ENCODE measurements around the gene ZNF507.
"Not testable (repeated sequence)": the region's sequence is repeated elsewhere in the genome, so short reads cannot be mapped to it uniquely, and the experiment has no call there.

Gene ZNF507

GRCh38 chr19:32372726-32373517 is 27.5 kb downstream of the ZNF507 start:
- no peak for DNase-seq

GRCh38 chr19:32373585-32374295 is 28.3 kb downstream of the ZNF507 start:
- no peak for DNase-seq

- not testable (repeated sequence) for DNase-seq
Measured at GRCh38 chr19:32374362-32374761, 29.0 kb downstream of the ZNF507 start.

- DNase-seq = not testable (repeated sequence)
Measured at GRCh38 chr19:32377088-32377487, 31.7 kb downstream of the ZNF507 start.

DNA sequence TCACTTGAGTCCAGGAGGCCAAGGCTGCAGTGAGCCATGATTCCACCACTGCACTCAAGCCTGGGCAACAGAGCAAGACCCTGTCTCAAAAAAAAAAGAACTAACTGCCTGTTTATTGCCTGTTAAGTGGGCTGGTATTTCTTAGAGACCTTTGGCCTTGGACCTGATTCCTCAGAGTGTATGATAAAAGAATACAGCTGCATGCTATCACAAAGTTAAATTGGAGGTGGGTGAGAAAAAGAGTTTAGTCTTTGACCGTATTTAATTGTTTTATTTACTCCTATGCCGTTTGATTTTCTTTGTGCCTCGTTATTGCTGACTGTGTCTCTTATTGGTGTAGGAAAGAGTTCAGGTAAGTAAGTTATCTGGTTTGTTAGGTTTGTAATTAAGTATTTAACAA is 34.9 kb downstream of the ZNF507 start:
- no peak for DNase-seq

DNA sequence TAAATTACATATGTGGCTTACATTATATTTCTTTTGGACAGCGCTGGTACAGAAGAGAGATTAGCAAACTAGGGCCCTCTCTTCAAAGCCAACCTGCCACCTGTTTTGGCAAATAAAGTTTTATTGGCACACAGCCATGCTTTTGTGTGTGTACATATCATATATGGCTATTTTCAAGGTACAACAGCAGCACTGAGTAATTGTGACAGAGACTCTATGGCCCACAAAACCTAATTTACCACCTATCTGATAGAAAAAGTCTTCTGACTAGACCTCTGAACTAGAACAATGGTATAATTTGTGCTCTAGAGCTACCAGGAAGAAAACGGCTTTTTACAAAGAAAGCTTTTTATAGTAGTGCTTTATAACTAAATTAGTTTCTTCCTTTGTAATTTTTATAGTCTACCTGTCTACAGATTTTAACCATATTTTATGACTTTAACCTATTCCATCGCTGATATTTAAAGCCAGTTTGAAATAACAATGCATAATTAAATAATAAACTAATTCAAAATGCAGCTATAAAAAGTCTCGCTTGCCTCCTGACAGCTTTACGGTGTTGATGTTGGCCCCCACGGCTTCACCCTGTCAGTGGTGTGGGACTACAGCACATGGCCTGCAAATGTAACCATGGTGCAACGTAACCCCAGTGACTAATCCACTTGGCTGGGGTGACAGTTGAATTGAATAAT is 42.4 kb downstream of the ZNF507 start:
- no peak for DNase-seq

GRCh38 chr19:32388393-32388855 is 43.0 kb downstream of the ZNF507 start:
- DNase-seq = no peak

- no peak for DNase-seq
Measured at GRCh38 chr19:32392901-32393300, 47.5 kb downstream of the ZNF507 start.

DNA sequence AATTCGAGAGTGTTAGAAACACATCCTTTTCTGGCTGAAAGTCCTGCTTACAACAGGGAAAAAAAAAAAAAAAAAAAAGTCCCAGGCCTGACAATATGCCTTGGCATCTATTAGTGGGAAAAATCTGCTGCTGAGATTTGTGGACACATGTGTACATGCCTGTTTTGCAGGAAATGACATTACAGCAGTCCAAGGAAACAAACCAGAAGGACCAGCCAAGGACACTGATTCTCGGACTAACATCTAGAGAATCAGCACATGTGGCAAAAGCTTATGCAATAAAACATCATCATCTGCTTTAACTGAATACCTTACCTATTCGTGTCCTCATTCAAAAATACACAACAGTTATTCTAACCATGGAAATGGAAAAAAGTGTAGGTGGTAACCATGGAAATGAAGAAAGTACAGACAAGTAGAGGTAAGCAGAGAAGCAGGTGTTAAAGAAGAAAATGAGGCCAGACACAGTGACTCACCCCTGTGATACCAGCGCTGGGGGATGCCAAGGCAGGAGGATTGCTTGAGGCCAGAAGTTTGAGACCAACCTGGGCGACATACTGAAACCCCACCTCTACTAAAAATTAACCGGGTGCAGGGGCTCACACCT is 50.7 kb downstream of the ZNF507 start:
- DNase-seq = no peak

DNA sequence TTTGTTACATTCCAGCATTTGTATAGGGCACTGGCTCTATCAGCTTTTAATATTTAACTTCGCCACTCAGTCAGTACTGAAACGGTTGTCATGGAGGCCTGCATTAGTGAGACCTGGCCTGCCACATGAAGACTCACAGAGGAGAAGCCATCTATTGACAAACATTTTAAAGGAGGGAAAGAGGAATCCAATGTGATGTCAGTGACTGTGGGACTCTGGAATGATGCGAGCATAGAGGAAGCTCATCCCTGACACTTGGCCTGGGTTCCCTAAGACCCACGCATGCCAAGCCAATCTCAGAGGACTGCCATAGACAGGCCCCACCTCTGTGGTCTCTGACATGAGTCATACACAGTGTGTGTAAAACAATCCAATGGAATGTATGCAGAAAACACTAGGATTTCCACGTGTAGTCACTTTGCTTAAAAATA is 52.3 kb downstream of the ZNF507 start:
- DNase-seq = no peak

GRCh38 chr19:32401992-32402391 is 56.6 kb downstream of the ZNF507 start:
- DNase-seq = no peak

- no peak for DNase-seq
Measured at GRCh38 chr19:32403291-32403995, 58.0 kb downstream of the ZNF507 start.

GRCh38 chr19:32404213-32404932 is 59.0 kb downstream of the ZNF507 start:
- DNase-seq = no peak

DNA sequence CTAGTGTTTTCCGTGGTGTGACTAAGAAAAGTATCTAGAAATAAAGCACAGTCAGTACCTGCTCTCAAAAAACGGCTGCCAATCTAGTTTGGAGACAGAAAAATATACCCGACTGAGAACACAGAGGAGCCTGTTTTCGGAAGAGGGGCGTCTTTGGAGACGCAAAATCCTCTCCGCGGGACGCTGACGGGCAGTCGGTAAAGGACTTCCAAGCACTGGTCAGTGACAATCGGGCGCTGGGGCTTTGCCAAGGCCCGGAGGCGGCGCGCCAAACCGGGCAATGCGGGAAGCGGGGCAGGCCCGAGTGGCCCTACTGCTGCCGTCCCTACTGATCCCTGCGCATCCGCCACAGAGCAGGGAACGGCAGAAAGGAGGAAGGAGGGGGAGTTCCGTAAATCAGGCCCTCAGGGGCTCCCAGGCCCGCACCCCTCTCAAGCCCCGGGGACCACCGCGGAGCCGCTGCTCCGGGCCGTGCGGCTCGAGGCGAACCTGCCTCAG is 59.6 kb downstream of the ZNF507 start:
- no peak for DNase-seq

- peak; percentile 66 for DNase-seq
Measured at GRCh38 chr19:32405431-32406160, 60.2 kb downstream of the ZNF507 start, which contains the start of gene DPY19L3. Gene DPY19L3 (plus strand): TSS chr19:32405770. CDS start chr19:32408254, 2,484 bp downstream.

- no peak for DNase-seq
Measured at GRCh38 chr19:32406161-32407003, 61.0 kb downstream of the ZNF507 start.

GRCh38 chr19:32407004-32407992 is 61.9 kb downstream of the ZNF507 start:
- DNase-seq = no peak

- DNase-seq = no peak
Measured at GRCh38 chr19:32415246-32415645, 69.8 kb downstream of the ZNF507 start.

Data from NCI-H2081 treated with DMSO at 0.1 percent for 48 hours (cell line).